ENCODE results near the gene GGTA1.
A peak's percentile ranks its signal among the peaks of the same experiment; 100 is the strongest.

- TF ChIP-seq CTCF (IDR thresholded peaks at IDR 0.05; ENCODE audit: low read depth, low read length, poor library complexity, severe bottlenecking), result peak; percentile 44
- no peak for TF ChIP-seq EZH2phosphoT487 (IDR thresholded peaks at IDR 0.05; ENCODE audit: borderline replicate concordance, low read length)
Observed at GRCh38 chr9:121445986-121446385, 53.7 kb downstream of the GGTA1 start.

Measured in DOHH2 (cell line).